HL-60 (cell line): ENCODE results near the gene CD82.

Source experiments
- DNase-seq, 2 experiments: peaks; one replicate each; pipeline ENCODE4 v3.0.0-alpha.2; 2010 to 2020; ENCODE audit warnings: low read depth in 1 of 2, low spot score in 1 of 2
- H3K27ac ChIP-seq: fragments of 250-450 bp; sonication (Bioruptor Pico); replicated peaks from 2 replicates; pipeline ENCODE4 v1.5.1; 2020; ENCODE audit warnings: mild to moderate bottlenecking, moderate library complexity
- H3K27me3 ChIP-seq: fragments of 250-450 bp; sonication (Bioruptor Pico); 2 replicates; pipeline ENCODE4 v1.5.1; 2021; ENCODE audit warnings: mild to moderate bottlenecking, moderate library complexity; ENCODE audit not compliant: insufficient read depth, poor library complexity, severe bottlenecking
- H3K4me3 ChIP-seq: replicated peaks from 2 replicates; pipeline ENCODE4 v1.5.1; 2011; ENCODE audit warnings: mild to moderate bottlenecking, control low read depth, low read length; ENCODE audit not compliant: insufficient read depth
- CTCF ChIP-seq: IDR thresholded peaks from one replicate; pipeline ENCODE4 v1.5.1; 2011; ENCODE audit warnings: low read length, control low read depth, inconsistent platforms; ENCODE audit not compliant: insufficient read depth
- GABPA ChIP-seq: IDR thresholded peaks from 2 replicates; pipeline ENCODE4 v1.6.1; 2012; ENCODE audit warnings: low read depth
- POLR2AphosphoS5 ChIP-seq: IDR thresholded peaks from 2 replicates; pipeline ENCODE4 v1.6.1; 2012; ENCODE audit warnings: low read depth
- SPI1 ChIP-seq: IDR thresholded peaks from 2 replicates; pipeline ENCODE4 v1.6.1; 2012; ENCODE audit warnings: low read depth, mild to moderate bottlenecking, borderline replicate concordance
- TF ChIP-seq, protein P1 (sequence below): IDR thresholded peaks from 2 replicates; pipeline ENCODE4 v1.6.1; 2012; ENCODE audit warnings: low read depth; ENCODE audit not compliant: insufficient replicate concordance

Gene CD82

DNA sequence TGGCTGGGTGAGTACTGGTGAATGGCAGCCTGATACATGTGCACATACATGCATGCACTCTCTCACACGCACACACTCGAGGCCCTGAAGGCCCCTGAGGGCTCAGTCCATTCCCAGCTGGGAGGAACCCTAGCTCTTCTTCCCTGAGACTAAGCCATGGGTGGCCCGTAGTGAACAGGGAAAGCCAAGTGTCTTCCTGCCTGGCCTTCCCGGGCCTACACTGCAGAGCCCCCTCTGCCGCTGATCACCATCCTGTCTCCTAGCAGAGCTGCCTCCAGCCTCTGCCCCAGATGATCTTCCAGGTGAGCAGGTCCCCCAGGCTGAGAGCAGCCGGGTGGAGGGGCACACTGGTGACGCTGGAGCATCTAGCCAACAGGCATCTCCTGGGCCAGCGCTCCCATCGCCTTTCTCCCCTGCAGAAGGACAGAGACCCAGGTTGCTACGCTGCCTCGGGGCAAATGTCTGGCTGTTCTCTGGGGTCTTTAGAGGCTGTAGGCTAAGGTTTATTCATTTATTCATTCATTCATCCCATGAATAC, 57.3 kb downstream of the CD82 start:
- TF ChIP-seq CTCF = no peak
- no peak for TF ChIP-seq SPI1
- no peak for TF ChIP-seq GABPA
- no peak for TF ChIP-seq POLR2AphosphoS5
- TF ChIP-seq, protein P1, sequence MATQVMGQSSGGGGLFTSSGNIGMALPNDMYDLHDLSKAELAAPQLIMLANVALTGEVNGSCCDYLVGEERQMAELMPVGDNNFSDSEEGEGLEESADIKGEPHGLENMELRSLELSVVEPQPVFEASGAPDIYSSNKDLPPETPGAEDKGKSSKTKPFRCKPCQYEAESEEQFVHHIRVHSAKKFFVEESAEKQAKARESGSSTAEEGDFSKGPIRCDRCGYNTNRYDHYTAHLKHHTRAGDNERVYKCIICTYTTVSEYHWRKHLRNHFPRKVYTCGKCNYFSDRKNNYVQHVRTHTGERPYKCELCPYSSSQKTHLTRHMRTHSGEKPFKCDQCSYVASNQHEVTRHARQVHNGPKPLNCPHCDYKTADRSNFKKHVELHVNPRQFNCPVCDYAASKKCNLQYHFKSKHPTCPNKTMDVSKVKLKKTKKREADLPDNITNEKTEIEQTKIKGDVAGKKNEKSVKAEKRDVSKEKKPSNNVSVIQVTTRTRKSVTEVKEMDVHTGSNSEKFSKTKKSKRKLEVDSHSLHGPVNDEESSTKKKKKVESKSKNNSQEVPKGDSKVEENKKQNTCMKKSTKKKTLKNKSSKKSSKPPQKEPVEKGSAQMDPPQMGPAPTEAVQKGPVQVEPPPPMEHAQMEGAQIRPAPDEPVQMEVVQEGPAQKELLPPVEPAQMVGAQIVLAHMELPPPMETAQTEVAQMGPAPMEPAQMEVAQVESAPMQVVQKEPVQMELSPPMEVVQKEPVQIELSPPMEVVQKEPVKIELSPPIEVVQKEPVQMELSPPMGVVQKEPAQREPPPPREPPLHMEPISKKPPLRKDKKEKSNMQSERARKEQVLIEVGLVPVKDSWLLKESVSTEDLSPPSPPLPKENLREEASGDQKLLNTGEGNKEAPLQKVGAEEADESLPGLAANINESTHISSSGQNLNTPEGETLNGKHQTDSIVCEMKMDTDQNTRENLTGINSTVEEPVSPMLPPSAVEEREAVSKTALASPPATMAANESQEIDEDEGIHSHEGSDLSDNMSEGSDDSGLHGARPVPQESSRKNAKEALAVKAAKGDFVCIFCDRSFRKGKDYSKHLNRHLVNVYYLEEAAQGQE = no peak
- no peak for DNase-seq
- Histone ChIP-seq H3K27me3 (no peaks in the 10 kb centered on the region), H3K27ac (no peak overlapping the region), H3K4me3 (no peak overlapping the region)

- TF ChIP-seq GABPA (no peak), CTCF (no peak), SPI1 (peak; percentile 68; the same call in 1 of the 2 replicates), POLR2AphosphoS5 (no peak)
- TF ChIP-seq, protein P1 = no peak
- Histone ChIP-seq H3K27ac (no peak overlapping the region), H3K27me3 (no peaks in the 10 kb centered on the region), H3K4me3 (no peak overlapping the region)
- no peak for DNase-seq
These were observed 57.9 kb downstream of the CD82 start for GRCh38 chr11:44623341-44623730.

- no peak for TF ChIP-seq SPI1
- TF ChIP-seq, protein P1 = no peak
- Histone ChIP-seq H3K4me3 (no peak overlapping the region), H3K27me3 (no peaks in the 10 kb centered on the region), H3K27ac (no peak overlapping the region)
- no peak for DNase-seq
These were observed 58.4 kb downstream of the CD82 start for GRCh38 chr11:44623731-44624491.
